DOHH2 (cell line): ENCODE data around the gene SLC8B1.

Source experiments
- H3F3A ChIP-seq: fragments of 200-600 bp; sonication (generic), shearing (Covaris generic); 2 replicates; pipeline ENCODE4 v1.6.0; 2016; ENCODE audit warnings: antibody characterized with exemption, mild to moderate bottlenecking; ENCODE audit not compliant: control insufficient read depth, insufficient read depth
- H3K27ac ChIP-seq: fragments of 200-600 bp; sonication (generic); 2 replicates; pipeline ENCODE4 v1.5.1; 2014; ENCODE audit warnings: low read depth, mild to moderate bottlenecking, low read length, moderate library complexity
- H3K27me3 ChIP-seq: fragments of 200-600 bp; sonication (generic); 2 replicates; pipeline ENCODE4 v1.6.1; 2014; ENCODE audit warnings: mild to moderate bottlenecking, low read length, mixed read lengths; ENCODE audit not compliant: control insufficient read depth
- H3K36me3 ChIP-seq: fragments of 200-600 bp; sonication (generic); 2 replicates; pipeline ENCODE4 v1.6.1; 2014; ENCODE audit warnings: mild to moderate bottlenecking, low read length, moderate library complexity, mixed read lengths; ENCODE audit not compliant: control insufficient read depth
- H3K4me1 ChIP-seq: fragments of 200-600 bp; sonication (generic); 2 replicates; pipeline ENCODE4 v1.6.1; 2014; ENCODE audit warnings: mild to moderate bottlenecking, low read length, mixed read lengths; ENCODE audit not compliant: control insufficient read depth
- H3K4me2 ChIP-seq: fragments of 200-600 bp; sonication (generic); 2 replicates; pipeline ENCODE4 v1.6.0; 2014; ENCODE audit warnings: mild to moderate bottlenecking, low read length, moderate library complexity
- H3K4me3 ChIP-seq: fragments of 200-600 bp; sonication (generic); 2 replicates; pipeline ENCODE4 v1.5.1; 2014; ENCODE audit warnings: mild to moderate bottlenecking, low read length, mixed read lengths
- H3K79me2 ChIP-seq: fragments of 200-600 bp; sonication (generic); 2 replicates; pipeline ENCODE4 v1.6.1; 2014; ENCODE audit warnings: mild to moderate bottlenecking, low read length, mixed read lengths; ENCODE audit not compliant: control insufficient read depth
- H3K9me2 ChIP-seq: fragments of 200-600 bp; sonication (generic); replicated peaks from 2 replicates; pipeline ENCODE4 v1.6.1; 2014; ENCODE audit warnings: mild to moderate bottlenecking, low read length, mixed read lengths; ENCODE audit not compliant: control insufficient read depth
- H3K9me3 ChIP-seq: fragments of 200-600 bp; sonication (generic); 2 replicates; pipeline ENCODE4 v1.6.1; 2014; ENCODE audit warnings: antibody characterized with exemption, low read length, mixed read lengths; ENCODE audit not compliant: control insufficient read depth, insufficient read depth
- H4K20me1 ChIP-seq: fragments of 200-600 bp; sonication (generic); 2 replicates; pipeline ENCODE4 v1.6.0; 2014; ENCODE audit warnings: low read depth, mild to moderate bottlenecking, antibody characterized with exemption, low read length, moderate library complexity; ENCODE audit not compliant: control insufficient read depth, insufficient read depth
- CTCF ChIP-seq: fragments of 200-600 bp; sonication (generic); IDR thresholded peaks from one replicate; pipeline ENCODE4 v1.5.1; 2014; ENCODE audit warnings: antibody characterized with exemption, mild to moderate bottlenecking, low read depth, low read length; ENCODE audit not compliant: poor library complexity, severe bottlenecking
- EZH2phosphoT487 ChIP-seq: fragments of 200-600 bp; sonication (generic); IDR thresholded peaks from 2 replicates; pipeline ENCODE4 v1.6.1; 2017; ENCODE audit warnings: borderline replicate concordance, mild to moderate bottlenecking, antibody characterized with exemption, low read length, moderate library complexity, mixed read lengths

Gene SLC8B1

GRCh38 chr12:113347107-113347506, 12.2 kb upstream of the SLC8B1 start:
- no peaks in the 10 kb centered on the region for H3K36me3 ChIP-seq
- no peak overlapping the region for H3K4me2 ChIP-seq
- H4K20me1 ChIP-seq: no peaks in the 10 kb centered on the region
- TF ChIP-seq EZH2phosphoT487: no peak
- peaks cover 16% of the 10 kb centered on the region; the same call in 1 of the 2 replicates for H3K27me3 ChIP-seq
- H3K4me3 ChIP-seq: no peak overlapping the region
- no peaks in the 10 kb centered on the region for H3K79me2 ChIP-seq
- no peaks in the 10 kb centered on the region for H3K4me1 ChIP-seq
- no peaks in the 10 kb centered on the region for H3K9me3 ChIP-seq
- H3K9me2 ChIP-seq: no peaks in the 10 kb centered on the region
- no peaks in the 10 kb centered on the region for H3F3A ChIP-seq
- no peak overlapping the region for H3K27ac ChIP-seq

- Histone ChIP-seq H3K4me1 (no peaks in the 10 kb centered on the region), H3K36me3 (no peaks in the 10 kb centered on the region), H3K4me2 (no peak overlapping the region), H3F3A (no peaks in the 10 kb centered on the region), H3K9me2 (no peaks in the 10 kb centered on the region), H3K27ac (no peak overlapping the region), H3K79me2 (no peaks in the 10 kb centered on the region), H3K9me3 (no peaks in the 10 kb centered on the region), H3K4me3 (no peak overlapping the region), H4K20me1 (no peaks in the 10 kb centered on the region), H3K27me3 (peaks cover 22% of the 10 kb centered on the region; the same call in 1 of the 2 replicates)
- TF ChIP-seq CTCF (no peak), EZH2phosphoT487 (no peak)
Measured at GRCh38 chr12:113346353-113346752, 11.4 kb upstream of the SLC8B1 start.

GRCh38 chr12:113345318-113345717, 10.4 kb upstream of the SLC8B1 start:
- Histone ChIP-seq H3K27ac (no peak overlapping the region), H3K79me2 (no peaks in the 10 kb centered on the region)

GRCh38 chr12:113341535-113341934, 6.6 kb upstream of the SLC8B1 start:
- H3K4me3 ChIP-seq: no peak overlapping the region
- H3K79me2 ChIP-seq: no peaks in the 10 kb centered on the region
- no peaks in the 10 kb centered on the region for H4K20me1 ChIP-seq
- no peaks in the 10 kb centered on the region for H3K9me3 ChIP-seq
- H3K27me3 ChIP-seq: peaks cover 8% of the 10 kb centered on the region; the same call in 1 of the 2 replicates
- TF ChIP-seq CTCF: no peak
- no peak for TF ChIP-seq EZH2phosphoT487
- no peaks in the 10 kb centered on the region for H3K36me3 ChIP-seq
- no peaks in the 10 kb centered on the region for H3F3A ChIP-seq
- H3K9me2 ChIP-seq: no peaks in the 10 kb centered on the region
- H3K4me1 ChIP-seq: no peaks in the 10 kb centered on the region
- no peak overlapping the region for H3K27ac ChIP-seq
- no peak overlapping the region for H3K4me2 ChIP-seq

More at GRCh38 chr12:113345318-113345717, 10.4 kb upstream of the SLC8B1 start:
- H3K27me3 ChIP-seq: peaks cover 22% of the 10 kb centered on the region; the same call in 1 of the 2 replicates
- no peaks in the 10 kb centered on the region for H3F3A ChIP-seq
- no peaks in the 10 kb centered on the region for H3K36me3 ChIP-seq
- H3K4me3 ChIP-seq: no peak overlapping the region
- no peak overlapping the region for H3K4me2 ChIP-seq
- H3K9me3 ChIP-seq: no peaks in the 10 kb centered on the region
- H4K20me1 ChIP-seq: no peaks in the 10 kb centered on the region
- H3K9me2 ChIP-seq: no peaks in the 10 kb centered on the region
- H3K4me1 ChIP-seq: no peaks in the 10 kb centered on the region
- TF ChIP-seq EZH2phosphoT487 (no peak), CTCF (no peak)
